H9 (cell line): ENCODE measurements around the gene THAP9. TPM values are rescaled to one million over a fixed set of nuclear protein-coding genes. Genes with fewer than 3 reads are reported as not detected.
A peak's percentile ranks its signal among the peaks of the same experiment; 100 is the strongest.

Source experiments
- DNase-seq: peaks from one replicate; pipeline ENCODE4 v3.0.0-alpha.2; 2017
- H2AFZ ChIP-seq: one replicate; pipeline ENCODE4 v1.6.1; 2013; ENCODE audit warnings: mild to moderate bottlenecking, low read length, control low read depth, moderate library complexity
- H2AK5ac ChIP-seq: 2 replicates; pipeline ENCODE4 v1.6.1; 2013; ENCODE audit warnings: low read length, control low read depth, mixed read lengths; ENCODE audit not compliant: insufficient read length
- H2BK120ac ChIP-seq: one replicate; pipeline ENCODE4 v1.6.1; 2013; ENCODE audit warnings: low read depth, mild to moderate bottlenecking, low read length, control low read depth, inconsistent platforms; ENCODE audit not compliant: poor library complexity, severe bottlenecking
- H2BK12ac ChIP-seq: 2 replicates; pipeline ENCODE4 v1.6.1; 2013; ENCODE audit warnings: low read length, control low read depth, mixed read lengths, low read depth; ENCODE audit not compliant: insufficient read length
- H2BK15ac ChIP-seq: 2 replicates; pipeline ENCODE4 v1.6.1; 2013; ENCODE audit warnings: low read depth, low read length, control low read depth
- H2BK20ac ChIP-seq: one replicate; pipeline ENCODE4 v1.6.1; 2013; ENCODE audit warnings: low read depth, mild to moderate bottlenecking, low read length, control low read depth, inconsistent platforms; ENCODE audit not compliant: poor library complexity, severe bottlenecking
- H2BK5ac ChIP-seq: 2 replicates; pipeline ENCODE4 v1.6.1; 2013; ENCODE audit warnings: low read length, control low read depth, mixed read lengths; ENCODE audit not compliant: insufficient read length
- H3K14ac ChIP-seq: 2 replicates; pipeline ENCODE4 v1.6.1; 2013; ENCODE audit warnings: low read length, control low read depth; ENCODE audit not compliant: insufficient read depth
- H3K18ac ChIP-seq: 2 replicates; pipeline ENCODE4 v1.6.1; 2013; ENCODE audit warnings: low read depth, mild to moderate bottlenecking, mixed read lengths, low read length, control low read depth; ENCODE audit not compliant: insufficient read length
- H3K23ac ChIP-seq: 2 replicates; pipeline ENCODE4 v1.6.1; 2013; ENCODE audit warnings: low read length, control low read depth, mixed read lengths, low read depth; ENCODE audit not compliant: insufficient read length
- H3K23me2 ChIP-seq: 2 replicates; pipeline ENCODE4 v1.6.1; 2013; ENCODE audit warnings: low read depth, mild to moderate bottlenecking, mixed read lengths, low read length, control low read depth; ENCODE audit not compliant: insufficient read length, poor library complexity, severe bottlenecking
- H3K27ac ChIP-seq: 2 replicates; pipeline ENCODE4 v1.5.1; 2013; ENCODE audit warnings: low read length, control low read depth, mixed read lengths, low read depth; ENCODE audit not compliant: insufficient read length
- H3K27me3 ChIP-seq: 2 replicates; pipeline ENCODE4 v1.6.1; 2013; ENCODE audit warnings: low read length, control low read depth, inconsistent platforms; ENCODE audit not compliant: insufficient read depth
- H3K4ac ChIP-seq: 2 replicates; pipeline ENCODE4 v1.6.1; 2013; ENCODE audit warnings: low read depth, mild to moderate bottlenecking, control low read depth, inconsistent platforms, low read length, moderate library complexity
- H3K4me1 ChIP-seq: 2 replicates; pipeline ENCODE4 v1.6.1; 2013; ENCODE audit warnings: low read length, control low read depth, inconsistent platforms; ENCODE audit not compliant: insufficient read depth
- H3K4me2 ChIP-seq: 2 replicates; pipeline ENCODE4 v1.6.1; 2013; ENCODE audit warnings: low read length, control low read depth, mixed read lengths; ENCODE audit not compliant: insufficient read length, insufficient read depth
- H3K56ac ChIP-seq: 2 replicates; pipeline ENCODE4 v1.6.1; 2013; ENCODE audit warnings: low read depth, mild to moderate bottlenecking, mixed read lengths, low read length, control low read depth; ENCODE audit not compliant: insufficient read length
- H3K79me1 ChIP-seq: 2 replicates; pipeline ENCODE4 v1.6.1; 2013; ENCODE audit warnings: low read depth, mild to moderate bottlenecking, moderate library complexity, low read length, control low read depth, inconsistent platforms; ENCODE audit not compliant: insufficient read depth, poor library complexity, severe bottlenecking
- H3K79me2 ChIP-seq: 2 replicates; pipeline ENCODE4 v1.6.1; 2013; ENCODE audit warnings: low read length, control low read depth, inconsistent platforms; ENCODE audit not compliant: insufficient read depth
- H3K9ac ChIP-seq: 2 replicates; pipeline ENCODE4 v1.6.1; 2013; ENCODE audit warnings: low read length, control low read depth, mixed read lengths; ENCODE audit not compliant: insufficient read length; ENCODE audit errors: extremely low read depth
- H3K9me3 ChIP-seq: one replicate; pipeline ENCODE4 v1.6.1; 2013; ENCODE audit warnings: low read depth, low read length, inconsistent platforms; ENCODE audit not compliant: control insufficient read depth
- H3T11ph ChIP-seq: one replicate; pipeline ENCODE4 v1.6.1; 2013; ENCODE audit warnings: mild to moderate bottlenecking, low read length, control low read depth, inconsistent platforms
- H4K20me1 ChIP-seq: one replicate; pipeline ENCODE4 v1.6.1; 2013; ENCODE audit not compliant: control insufficient read depth, insufficient read length, insufficient read depth
- H4K5ac ChIP-seq: 2 replicates; pipeline ENCODE4 v1.6.1; 2013; ENCODE audit warnings: low read depth, mild to moderate bottlenecking, mixed read lengths, low read length, control low read depth; ENCODE audit not compliant: insufficient read length
- H4K8ac ChIP-seq: replicated peaks from 2 replicates; pipeline ENCODE4 v1.6.1; 2013; ENCODE audit warnings: low read length, control low read depth, mixed read lengths, low read depth; ENCODE audit not compliant: insufficient read length
- H4K91ac ChIP-seq: 2 replicates; pipeline ENCODE4 v1.6.1; 2013; ENCODE audit warnings: low read depth, mild to moderate bottlenecking, moderate library complexity, mixed read lengths, low read length, control low read depth; ENCODE audit not compliant: insufficient read length
- H3K27ac Mint-ChIP-seq, 3 experiments: 2 replicates in 2 of 3; 3 replicates in 1 of 3; pipeline ENCODE4 v1.8.0; 2020 to 2021; ENCODE audit warnings: mixed read lengths in 3 of 3, mild to moderate bottlenecking in 1 of 3, moderate library complexity in 1 of 3
- H3K27me3 Mint-ChIP-seq: 2 replicates; pipeline ENCODE4 v1.8.0; 2021; ENCODE audit warnings: low read depth, mild to moderate bottlenecking, moderate library complexity, mixed read lengths
- H3K36me3 Mint-ChIP-seq, 3 experiments: 2 replicates in 2 of 3; 3 replicates in 1 of 3; pipeline ENCODE4 v1.8.0; 2020 to 2021; ENCODE audit warnings: low read depth in 3 of 3, mixed read lengths in 3 of 3; ENCODE audit not compliant: insufficient read depth in 1 of 3
- H3K4me1 Mint-ChIP-seq, 2 experiments: 2 replicates each; pipeline ENCODE4 v1.8.0; 2020; ENCODE audit warnings: mixed read lengths in 2 of 2
- H3K4me3 Mint-ChIP-seq, 2 experiments: 2 replicates in 1 of 2; 3 replicates in 1 of 2; pipeline ENCODE4 v1.8.0; 2020 to 2021; ENCODE audit warnings: mild to moderate bottlenecking in 2 of 2, mixed read lengths in 2 of 2, moderate library complexity in 1 of 2
- H3K9me3 Mint-ChIP-seq, 2 experiments: 2 replicates in 1 of 2; 3 replicates in 1 of 2; pipeline ENCODE4 v1.8.0; 2020; ENCODE audit warnings: mild to moderate bottlenecking in 2 of 2, mixed read lengths in 2 of 2, moderate library complexity in 1 of 2
- CTCF ChIP-seq: fragments of 200-600 bp; sonication (generic); conservative IDR thresholded peaks from 3 replicates; pipeline ENCODE4 v1.8.0; 2021; ENCODE audit warnings: antibody characterized with exemption, mild to moderate bottlenecking
- WGBS: extraction: QIAGEN DNeasy Blood & Tissue Kit; methylation state at CpG from one replicate; pipeline ENCODE4 v1.1.7; 2013; ENCODE audit warnings: missing lambda C conversion rate, low lambda C conversion rate, mixed read lengths; ENCODE audit not compliant: insufficient read length; ENCODE audit errors: extremely low coverage; 5-methylcytosine and 5-hydroxymethylcytosine counted together
- total RNA-seq: library from RNA; stranded (reverse); gene quantifications from 2 replicates; pipeline ENCODE4 v1.2.1, GENCODE V29; 2021

The THAP9 gene
- total RNA-seq, 1 experiment from 2014 or later = 14.8 TPM

GRCh38 chr4:82890528-82890900, 10.0 kb upstream of the THAP9 start:
- WGBS = no CpG with 5 or more reads among the region's 16 CpGs
- Histone ChIP-seq H2BK20ac (no peak overlapping the region), H4K8ac (no peak overlapping the region), H3K18ac (peak overlapping the region; percentile 96), H3K27ac (peak overlapping the region; percentile 41), H2BK120ac (no peak overlapping the region), H2AK5ac (no peak overlapping the region), H3K9ac (peak overlapping the region; percentile 87), H3K9me3 (no peaks in the 10 kb centered on the region), H4K91ac (no peak overlapping the region), H2AFZ (no peak overlapping the region), H3K79me2 (peaks cover 16% of the 10 kb centered on the region; the same call in 1 of the 2 replicates), H2BK15ac (no peak overlapping the region), H4K5ac (no peak overlapping the region), H3K14ac (peak overlapping the region; percentile 97), H3K4me1 (no peaks in the 10 kb centered on the region; the same call in 1 of the 2 replicates), H3K27me3 (no peaks in the 10 kb centered on the region), H3K4me2 (peak overlapping the region; percentile 86), H2BK5ac (no peak overlapping the region), H4K20me1 (no peaks in the 10 kb centered on the region), H3K79me1 (peaks cover 3% of the 10 kb centered on the region), H3K56ac (no peak overlapping the region), H3K23ac (no peak overlapping the region), H3K4ac (no peak overlapping the region), H3K23me2 (peaks cover 6% of the 10 kb centered on the region), H3T11ph (no peak overlapping the region), H2BK12ac (no peak overlapping the region)
- TF ChIP-seq CTCF = no peak
- H3K36me3 Mint-ChIP-seq = peaks cover 9 to 22% (median 15%) of the 10 kb centered on the region in 3 experiments; a peak in 6 of 7 replicates
- peaks cover 9 to 29% of the 10 kb centered on the region in 2 experiments for H3K4me1 Mint-ChIP-seq
- peak overlapping the region; percentile 95 to 99 (median 96) for H3K27ac Mint-ChIP-seq
- DNase-seq = no peak
- H3K27me3 Mint-ChIP-seq = no peaks in the 10 kb centered on the region
- H3K9me3 Mint-ChIP-seq = no peaks in the 10 kb centered on the region
- peak overlapping the region; percentile 90 to 95 for H3K4me3 Mint-ChIP-seq
